ENCODE results near the gene ZKSCAN7.
"Not testable (repeated sequence)": the region's sequence is repeated elsewhere in the genome, so short reads cannot be mapped to it uniquely, and the experiment has no call there.

ZKSCAN7 gene

GRCh38 chr3:44577354-44577952 is 22.5 kb downstream of the ZKSCAN7 start:
- DNase-seq (ENCODE audit: low spot score) = not testable (repeated sequence)

GRCh38 chr3:44578316-44578715 is 23.3 kb downstream of the ZKSCAN7 start:
- DNase-seq (ENCODE audit: low spot score) = not testable (repeated sequence)

GRCh38 chr3:44578924-44579515 is 24.0 kb downstream of the ZKSCAN7 start:
- not testable (repeated sequence) for DNase-seq (ENCODE audit: low spot score)

- DNase-seq (ENCODE audit: low spot score) = not testable (repeated sequence)
Measured at GRCh38 chr3:44579749-44580148, 24.8 kb downstream of the ZKSCAN7 start.

- not testable (repeated sequence) for DNase-seq (ENCODE audit: low spot score)
Measured at GRCh38 chr3:44580971-44581370, 26.0 kb downstream of the ZKSCAN7 start.

- DNase-seq (ENCODE audit: low spot score) = peak; percentile 92
Measured at GRCh38 chr3:44584646-44585501, 29.9 kb downstream of the ZKSCAN7 start, which contains the start of gene ZNF660. TSS of gene ZNF660 (plus strand) at chr3:44584964. CDS start at chr3:44594194, 9,230 bp downstream.

GRCh38 chr3:44596621-44597020 is 41.6 kb downstream of the ZKSCAN7 start:
- no peak for DNase-seq (ENCODE audit: low spot score)

GRCh38 chr3:44601749-44602148 is 46.8 kb downstream of the ZKSCAN7 start:
- DNase-seq (ENCODE audit: low spot score) = no peak

- DNase-seq (ENCODE audit: low spot score) = no peak
Measured at GRCh38 chr3:44612678-44613077, 57.7 kb downstream of the ZKSCAN7 start.

All from cerebellar cortex (tissue), 1 donor.